SIG-M5 (cell line): ENCODE results near the gene IRF2BP2.

Experiments used
- DNase-seq: peaks from one replicate; lab custom pipeline; 2025; lab: John Stamatoyannopoulos, UW

IRF2BP2 gene

GRCh38 chr1:234555390-234556024 lies 54.5 kb downstream of the IRF2BP2 start:
- no peak for DNase-seq

GRCh38 chr1:234554698-234555311 lies 55.2 kb downstream of the IRF2BP2 start:
- DNase-seq = no peak
